D341Med (cell line): ENCODE results near the gene PLEKHA3.

Experiments used
- DNase-seq: peaks from one replicate; pipeline ENCODE4 v3.0.0; 2012; ENCODE audit warnings: low spot score

The PLEKHA3 gene

GRCh38 chr2:178478439-178479274 is 1.6 kb upstream of the PLEKHA3 start, which contains the start of gene FKBP7:
FKBP7 (minus strand) TSS chr2:178478600; CDS start chr2:178478499, 101 bp downstream.
- peak; percentile 89 for DNase-seq

GRCh38 chr2:178479275-178479616 is 1.0 kb upstream of the PLEKHA3 start:
- no peak for DNase-seq

GRCh38 chr2:178479758-178480226 is 465 bp upstream of the PLEKHA3 start:
- DNase-seq = no peak

- no peak for DNase-seq
These were observed 2.2 kb downstream of the PLEKHA3 start for GRCh38 chr2:178482437-178482836.

GRCh38 chr2:178484245-178485041 is 4.2 kb downstream of the PLEKHA3 start:
- no peak for DNase-seq

GRCh38 chr2:178485356-178485755 is 5.1 kb downstream of the PLEKHA3 start:
- no peak for DNase-seq

GRCh38 chr2:178491612-178492011 is 11.4 kb downstream of the PLEKHA3 start:
- DNase-seq = no peak

- DNase-seq = no peak
These were observed 15.8 kb downstream of the PLEKHA3 start for GRCh38 chr2:178496049-178496448.

- DNase-seq = no peak
These were observed 17.9 kb downstream of the PLEKHA3 start for GRCh38 chr2:178498137-178498536.

GRCh38 chr2:178499640-178500039 is 19.4 kb downstream of the PLEKHA3 start:
- no peak for DNase-seq

- DNase-seq = no peak
These were observed 22.5 kb downstream of the PLEKHA3 start for GRCh38 chr2:178502751-178503150.

- DNase-seq = no peak
These were observed 25.8 kb downstream of the PLEKHA3 start for GRCh38 chr2:178506101-178506500.

GRCh38 chr2:178506524-178506923 is 26.3 kb downstream of the PLEKHA3 start:
- no peak for DNase-seq

- no peak for DNase-seq
These were observed 26.7 kb downstream of the PLEKHA3 start for GRCh38 chr2:178506949-178507348.

GRCh38 chr2:178508646-178509045 is 28.4 kb downstream of the PLEKHA3 start:
- no peak for DNase-seq

GRCh38 chr2:178510384-178510783 is 30.1 kb downstream of the PLEKHA3 start:
- DNase-seq = no peak

- DNase-seq = no peak
These were observed 32.2 kb downstream of the PLEKHA3 start for GRCh38 chr2:178512484-178512883.

- no peak for DNase-seq
These were observed 33.6 kb downstream of the PLEKHA3 start for GRCh38 chr2:178513876-178514275.

GRCh38 chr2:178514664-178515063 is 34.4 kb downstream of the PLEKHA3 start:
- DNase-seq = no peak

GRCh38 chr2:178517496-178517895 is 37.2 kb downstream of the PLEKHA3 start:
- no peak for DNase-seq

- DNase-seq = no peak
These were observed 41.3 kb downstream of the PLEKHA3 start for GRCh38 chr2:178521304-178522150.

- peak; percentile 56 for DNase-seq
These were observed 42.8 kb downstream of the PLEKHA3 start for GRCh38 chr2:178522950-178523595.
